ENCODE results near the gene SLBP.
A peak's percentile ranks its signal among the peaks of the same experiment; 100 is the strongest.

Gene SLBP

DNA sequence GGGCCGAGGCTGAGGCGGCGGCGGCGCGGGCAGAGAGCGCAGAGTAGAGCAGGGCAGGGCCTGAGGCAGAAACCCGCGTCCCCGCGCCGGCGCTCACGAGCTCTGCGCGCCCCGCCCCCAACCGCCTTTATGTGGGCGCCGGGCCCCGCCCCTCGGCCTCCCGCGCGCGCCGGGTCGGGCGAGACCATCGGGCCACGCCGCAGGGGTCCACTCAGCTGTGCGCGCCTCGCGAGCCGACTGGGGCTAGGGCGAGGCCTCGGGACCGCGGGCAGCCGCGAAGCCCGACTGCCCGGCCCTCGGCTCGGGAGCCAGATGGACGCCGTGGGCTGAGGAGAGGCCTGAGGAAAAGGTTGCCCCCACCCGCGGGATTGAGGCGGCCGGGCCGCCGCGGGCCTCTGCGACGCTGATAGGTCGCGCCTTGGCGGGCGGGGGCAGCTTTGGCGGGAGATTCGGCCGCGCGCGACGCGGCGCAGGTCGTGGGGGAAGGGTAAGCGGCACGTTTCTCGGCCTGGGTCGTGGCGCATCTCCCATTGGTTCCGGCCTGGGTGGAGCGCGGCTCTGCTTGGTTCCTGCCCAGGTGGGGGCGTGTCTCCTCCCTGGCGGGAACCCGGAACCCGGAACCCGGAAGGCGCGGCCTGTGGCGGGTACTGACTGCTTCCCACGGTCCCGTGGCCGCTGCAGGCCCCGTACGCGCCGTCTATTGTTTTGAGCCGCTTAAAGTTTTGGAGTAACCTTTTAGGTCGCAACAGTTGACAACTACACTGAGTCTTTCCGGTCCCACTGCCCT lies at the start of gene SLBP:
TSS of gene SLBP (minus strand) at position 104 of the 787 bp plus-strand sequence. CDS start 131 bp downstream, outside the sequence.
- peak; percentile 95 for DNase-seq

DNA sequence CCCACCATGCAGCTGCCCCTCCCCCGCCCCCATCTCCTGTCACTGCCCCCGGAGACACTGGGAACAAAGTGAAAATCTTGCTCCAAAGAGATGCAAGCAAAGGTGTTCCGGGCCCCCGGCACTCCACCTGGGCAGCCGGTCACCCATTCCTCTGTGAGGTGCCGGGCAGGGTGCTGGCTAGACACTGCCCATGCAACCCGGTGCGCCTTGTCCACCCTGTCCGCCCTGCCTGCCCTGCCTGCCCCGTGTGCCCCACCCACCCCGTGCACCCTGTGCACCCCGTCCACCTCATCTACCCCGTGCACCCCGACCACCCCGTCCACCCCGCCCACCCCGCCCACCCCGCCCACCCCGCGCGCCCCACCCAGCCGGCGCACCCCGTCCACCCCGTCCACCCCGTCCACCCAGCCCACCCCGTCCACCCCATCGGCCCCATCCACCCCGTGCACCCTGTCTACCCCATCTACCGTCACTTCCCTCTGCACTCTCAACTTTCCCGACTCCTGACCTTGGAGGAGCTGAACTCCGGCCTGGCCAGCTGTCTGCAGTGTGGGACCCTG lies 49.1 kb upstream of the SLBP start:
- DNase-seq, result no peak

DNA sequence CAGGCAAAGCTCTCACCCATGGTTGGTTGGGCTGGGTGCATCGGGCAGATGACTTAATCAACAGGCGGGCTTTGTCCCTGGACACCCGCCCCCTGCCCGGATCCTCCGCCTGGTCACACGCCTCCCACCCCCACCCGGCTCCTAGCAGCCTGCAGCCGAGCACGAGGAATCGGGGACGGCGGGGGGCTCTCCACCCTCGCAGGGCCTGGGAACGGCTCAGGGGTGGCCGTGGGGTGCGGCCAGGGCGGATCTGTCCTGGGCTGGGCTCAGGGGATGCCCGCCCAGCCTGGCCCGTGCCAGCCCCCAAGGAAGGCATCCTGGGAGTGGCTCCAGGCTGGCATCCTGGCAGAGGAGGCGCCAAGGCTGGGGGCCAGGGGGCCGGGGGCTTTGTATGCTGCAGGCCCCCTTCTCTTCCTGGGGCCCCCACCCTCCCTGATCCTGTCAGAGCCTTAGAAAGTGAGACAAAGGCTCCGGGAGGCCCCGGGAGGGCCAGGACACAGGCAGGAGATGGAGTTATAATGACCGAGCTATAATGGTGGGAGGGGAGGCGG lies 48.5 kb upstream of the SLBP start:
- DNase-seq, result no peak

DNA sequence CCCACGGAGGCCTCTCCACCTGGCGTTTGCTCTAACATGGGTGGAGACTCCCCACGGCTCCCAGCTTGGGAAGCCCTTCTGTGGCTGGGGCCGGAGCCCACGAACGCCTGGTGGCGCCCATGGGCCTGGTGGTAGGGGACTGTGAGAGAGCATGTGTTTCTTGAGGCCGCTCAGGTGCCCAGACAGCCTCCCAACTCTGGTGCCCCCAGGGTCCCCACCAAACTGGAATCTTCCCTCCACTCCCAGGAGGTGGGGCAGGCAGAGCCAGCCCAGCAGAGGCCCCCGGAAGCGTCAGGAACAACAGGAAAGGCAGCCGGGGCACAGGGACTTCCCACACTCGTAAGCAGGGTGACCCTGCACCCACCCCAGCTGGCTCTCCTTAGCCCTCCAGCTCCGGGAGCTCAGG lies 47.7 kb upstream of the SLBP start:
- DNase-seq, result no peak

DNA sequence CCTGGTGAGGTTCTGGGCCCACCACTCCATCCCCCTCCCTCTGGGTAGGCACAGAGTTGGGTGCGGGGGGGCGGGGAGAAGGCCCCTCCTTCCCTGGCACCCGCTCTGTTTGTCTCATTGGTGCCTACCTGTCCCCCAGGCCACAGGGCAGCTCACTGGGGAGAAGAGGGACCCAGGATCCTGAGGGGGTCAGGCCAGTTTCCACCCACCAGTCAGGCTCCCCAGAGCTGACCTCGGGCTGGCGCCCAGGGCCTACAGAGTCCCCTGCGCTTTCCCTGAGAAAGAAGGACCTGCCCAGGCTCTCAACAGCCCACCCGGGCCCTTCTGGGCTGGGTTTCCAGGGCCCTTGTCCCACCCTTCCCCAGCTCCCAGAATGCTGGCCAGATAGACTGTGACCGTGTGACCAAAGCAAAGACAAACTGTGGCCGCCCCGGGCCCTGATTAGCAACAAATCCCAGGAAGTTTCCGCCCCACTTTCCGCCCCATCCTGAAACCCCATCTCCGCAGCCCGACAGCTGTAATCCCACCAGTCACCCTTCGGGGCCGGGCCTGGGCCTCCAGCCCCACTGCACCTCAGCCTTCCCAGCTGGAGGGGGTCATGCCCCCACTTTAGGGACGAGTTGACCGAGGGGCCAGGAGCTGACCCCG lies 47.2 kb upstream of the SLBP start:
- DNase-seq, result no peak

DNA sequence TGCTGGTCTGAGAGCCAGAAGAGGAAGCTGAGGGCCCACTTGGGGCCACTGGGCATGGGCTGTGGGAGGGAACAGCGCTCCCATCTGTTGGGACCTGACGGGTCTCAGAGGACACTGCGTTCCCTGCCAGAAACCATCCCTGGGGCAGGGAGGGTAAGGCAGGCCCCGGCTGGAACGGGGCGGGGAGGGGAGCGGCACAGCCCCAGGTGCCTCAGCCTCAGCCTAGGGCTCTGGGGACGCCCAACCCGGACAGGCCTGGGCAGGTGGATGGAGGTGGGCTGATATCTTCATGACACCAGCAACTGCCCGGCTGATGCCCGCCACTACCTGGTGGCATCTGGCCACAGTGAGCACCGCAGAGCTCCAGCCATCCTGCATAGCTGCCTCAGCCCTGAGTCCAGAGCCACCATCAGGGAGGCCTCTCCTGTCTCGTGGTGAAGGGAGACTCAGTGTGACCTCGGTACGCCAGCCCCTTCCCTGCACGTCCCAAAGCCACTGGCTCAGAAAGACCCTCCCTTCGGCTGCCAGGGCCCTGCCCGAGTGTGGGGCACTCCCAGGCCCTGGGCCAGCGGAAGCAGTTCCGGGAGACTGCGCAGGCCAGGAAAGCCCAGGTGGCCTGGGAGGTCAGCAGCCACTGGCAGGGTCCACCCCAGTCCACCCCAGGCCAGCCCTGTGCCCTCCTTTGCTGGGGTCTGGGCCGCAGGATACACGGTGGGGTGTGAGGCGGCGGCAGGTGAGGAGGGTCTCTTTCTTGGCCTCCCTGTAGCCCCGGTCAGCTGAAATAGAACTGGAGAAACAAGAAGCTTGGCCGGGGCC lies 46.4 kb upstream of the SLBP start:
- no peak for DNase-seq

DNA sequence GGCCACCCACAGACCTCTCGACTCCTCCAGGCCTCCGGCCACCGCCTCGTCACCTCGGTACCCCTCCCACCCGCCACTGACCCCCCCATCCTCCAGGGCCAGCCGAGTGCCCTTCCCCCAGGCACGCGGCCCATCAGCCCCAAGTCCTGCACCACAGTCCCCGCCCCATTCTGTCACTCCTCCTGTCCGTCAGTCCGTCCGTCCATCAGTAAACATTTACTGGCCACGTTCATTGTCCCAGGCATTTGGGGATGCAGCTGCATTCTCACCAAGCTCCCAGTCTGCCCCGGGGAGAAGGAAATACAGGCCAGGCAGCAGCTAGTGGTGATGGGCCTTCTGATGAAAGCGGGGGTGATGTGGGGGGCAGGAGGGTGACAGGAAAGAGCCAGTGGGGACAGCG lies 45.7 kb upstream of the SLBP start:
- no peak for DNase-seq

DNA sequence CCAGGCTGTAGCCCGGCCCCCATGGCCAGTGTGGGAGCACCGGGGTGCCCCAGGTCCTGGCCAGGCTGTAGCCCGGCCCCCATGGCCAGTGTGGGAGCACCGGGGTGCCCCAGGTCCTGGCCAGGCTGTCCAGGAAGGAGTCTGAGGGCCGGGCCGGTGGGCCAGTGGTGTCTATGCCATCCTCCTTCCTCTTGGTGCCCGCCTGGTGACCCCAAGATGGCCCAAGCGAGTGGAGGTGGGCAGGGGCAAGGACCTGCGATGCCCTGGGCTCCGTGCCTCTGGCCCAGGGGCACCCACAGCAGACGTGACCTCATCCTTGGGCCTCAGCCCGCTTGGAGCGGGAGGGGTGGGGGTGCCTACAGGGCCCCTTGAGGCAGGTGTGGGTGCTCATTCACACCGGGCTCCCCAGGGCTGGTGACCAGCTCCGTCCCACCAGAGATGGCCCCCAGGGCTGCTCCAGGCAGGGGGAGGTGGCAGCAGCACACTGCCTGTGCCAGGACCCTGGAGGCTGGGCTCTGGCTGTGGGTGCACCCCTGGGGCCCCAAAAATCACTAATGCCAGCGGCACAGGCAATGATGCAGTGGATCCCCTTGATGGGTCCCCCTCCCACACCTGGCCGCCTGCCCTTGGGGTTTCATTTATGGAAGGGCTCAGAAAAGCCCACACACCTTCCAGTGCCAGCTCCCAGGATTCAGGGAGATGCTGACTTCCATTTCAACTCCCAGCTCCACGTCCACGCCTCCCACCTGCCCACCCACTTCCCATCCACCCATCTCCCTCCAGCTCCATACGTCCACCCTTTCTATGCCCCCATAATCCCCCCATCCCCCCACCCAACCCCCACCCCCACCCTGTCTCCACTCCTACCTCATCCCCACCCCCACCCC lies 45.0 kb upstream of the SLBP start:
- no peak for DNase-seq

DNA sequence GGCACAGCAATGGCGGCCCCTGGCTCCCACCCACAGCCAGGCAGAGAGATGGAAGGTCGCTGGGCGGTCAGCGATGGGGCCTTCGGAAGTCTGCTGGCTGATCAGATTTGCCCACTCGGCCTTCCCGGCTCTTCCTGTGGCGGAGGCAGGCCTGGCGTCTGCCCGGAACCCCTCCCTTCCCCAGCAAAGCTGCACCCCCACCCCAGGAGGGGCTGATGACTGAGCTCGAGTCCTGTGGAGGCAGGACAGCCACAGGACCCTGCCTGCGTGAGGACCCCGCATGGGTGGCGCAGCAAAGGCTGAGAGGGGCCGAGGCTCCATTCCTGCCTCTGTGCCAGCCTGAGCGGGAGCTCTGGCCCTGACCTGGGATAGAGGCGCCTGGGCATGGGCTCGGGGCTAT lies 44.0 kb upstream of the SLBP start:
- no peak for DNase-seq

DNA sequence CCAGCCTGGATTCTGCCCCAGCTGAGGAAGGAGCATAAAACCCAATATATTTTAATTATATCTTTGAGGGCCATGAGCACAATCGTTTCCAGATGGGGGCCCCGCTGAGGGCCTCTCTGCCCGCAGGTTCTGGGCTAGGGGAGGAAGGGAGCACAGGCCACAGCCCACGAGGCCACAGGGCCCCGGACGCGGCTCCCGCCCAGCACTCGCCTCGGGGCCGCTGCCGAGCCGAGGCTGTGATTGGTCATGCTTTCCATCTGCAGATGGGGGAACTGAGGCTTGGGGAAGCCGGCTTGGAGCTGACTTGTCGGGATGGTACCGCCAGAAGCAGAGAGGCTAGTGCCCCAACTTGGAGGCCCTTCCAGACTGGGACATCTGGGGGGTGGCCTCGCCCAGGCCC lies 43.2 kb upstream of the SLBP start:
- DNase-seq, result no peak

DNA sequence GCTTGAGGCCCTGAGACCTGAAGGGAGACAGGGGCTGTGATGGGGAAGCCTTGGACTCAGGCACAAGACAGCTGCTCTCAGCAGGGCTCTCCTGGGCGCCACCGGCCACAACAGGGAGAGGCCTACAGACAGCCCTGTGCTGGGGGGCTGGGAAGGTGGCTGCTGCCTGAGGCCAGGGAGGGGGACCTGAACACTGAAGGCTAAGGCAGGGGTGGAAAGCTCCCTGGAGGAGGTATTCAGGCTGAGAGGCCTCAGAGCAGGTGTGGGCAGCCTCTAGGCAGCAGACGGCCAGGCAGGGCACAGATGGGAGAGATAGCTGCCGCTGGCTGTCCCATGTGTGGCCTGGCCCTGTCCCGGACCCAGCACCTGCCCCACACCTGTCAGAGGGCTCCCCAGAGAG lies 42.2 kb upstream of the SLBP start:
- DNase-seq, result no peak

DNA sequence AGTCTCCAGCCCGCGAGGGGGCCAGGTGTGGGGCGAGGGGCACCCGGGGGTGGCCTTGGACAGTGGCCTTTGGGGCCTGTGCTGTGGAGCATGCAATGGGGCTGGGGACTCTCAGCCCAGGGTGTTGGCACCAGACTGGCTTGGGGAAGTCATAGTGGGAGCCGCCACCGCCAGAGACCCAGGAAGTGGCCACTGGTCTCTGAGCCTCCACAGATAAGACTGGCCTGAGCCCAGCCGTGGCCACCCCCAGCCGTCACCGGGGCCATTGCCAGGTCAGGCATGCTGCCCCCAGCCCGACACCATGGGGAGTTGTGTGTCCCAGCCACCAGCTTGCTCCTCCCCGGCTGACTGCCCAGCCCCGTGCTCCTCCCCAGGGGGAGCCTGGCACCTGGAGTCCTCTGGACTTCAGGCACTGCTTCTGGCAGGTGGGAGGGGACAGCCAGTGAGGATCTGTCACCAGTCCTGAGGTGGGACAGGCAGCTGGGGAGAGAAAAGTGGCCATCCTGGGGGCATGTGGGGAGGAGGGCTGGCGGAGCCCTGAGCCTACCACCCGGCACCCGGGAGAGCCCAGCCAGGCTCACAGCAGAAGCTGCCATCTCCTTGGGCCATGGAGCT lies 41.7 kb upstream of the SLBP start:
- DNase-seq, result no peak

DNA sequence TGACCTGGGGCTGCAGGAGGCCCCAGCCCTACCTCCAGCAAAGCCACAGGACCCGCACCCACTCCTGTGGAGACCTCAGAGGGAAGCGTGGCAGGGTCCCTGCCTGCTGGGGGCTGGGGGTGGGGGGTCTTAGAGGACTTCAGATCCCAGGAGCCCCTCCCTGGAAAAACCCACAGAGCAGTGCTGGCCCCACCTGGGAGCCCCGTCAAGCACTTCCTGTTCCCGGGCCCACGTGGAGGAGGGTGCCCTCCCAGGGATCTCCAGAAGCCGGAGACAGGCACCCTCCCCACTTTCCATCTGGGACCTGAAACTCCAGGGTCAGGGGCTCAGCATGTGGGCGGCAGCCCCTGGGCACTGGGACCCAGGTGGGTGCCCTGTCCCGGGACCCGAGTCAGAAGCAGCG lies 41.2 kb upstream of the SLBP start:
- no peak for DNase-seq

DNA sequence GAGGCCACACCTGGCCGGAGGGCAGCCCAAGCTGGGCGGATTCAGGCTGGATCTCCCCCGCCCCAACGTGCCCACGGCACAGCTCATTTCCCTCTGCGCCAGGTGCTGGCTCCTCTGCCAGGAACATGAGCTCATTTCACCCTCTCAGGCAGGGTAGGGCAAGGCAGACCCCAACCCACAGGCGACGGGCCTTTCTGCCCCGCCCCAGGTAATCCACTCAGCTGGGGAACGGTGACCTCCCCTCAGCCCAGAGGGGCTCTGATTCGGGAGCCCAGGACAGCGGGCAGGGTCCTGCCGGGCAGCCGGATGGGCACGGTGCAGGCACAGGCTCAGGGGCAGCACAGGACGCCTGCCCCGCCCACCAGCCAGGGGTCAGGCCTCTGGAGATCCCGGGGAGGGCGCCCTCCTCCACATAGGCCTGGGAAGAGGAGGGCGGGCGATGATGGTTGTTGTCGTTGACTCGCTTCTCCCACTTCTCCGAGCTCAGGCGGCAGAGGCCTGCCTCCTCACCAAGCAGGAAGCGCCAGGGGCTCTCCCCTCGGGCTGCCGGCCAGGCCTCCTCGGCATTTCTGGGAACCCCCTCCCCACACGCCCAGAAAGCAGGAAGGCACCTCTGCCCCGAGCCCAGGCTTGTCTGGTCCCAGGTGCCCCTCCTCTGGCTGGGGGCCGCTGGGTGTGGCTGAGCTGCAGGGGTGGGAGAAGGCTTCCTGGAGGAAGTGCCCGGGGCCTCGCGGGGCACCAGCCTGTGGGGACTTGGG lies 40.3 kb upstream of the SLBP start:
- DNase-seq, result no peak

DNA sequence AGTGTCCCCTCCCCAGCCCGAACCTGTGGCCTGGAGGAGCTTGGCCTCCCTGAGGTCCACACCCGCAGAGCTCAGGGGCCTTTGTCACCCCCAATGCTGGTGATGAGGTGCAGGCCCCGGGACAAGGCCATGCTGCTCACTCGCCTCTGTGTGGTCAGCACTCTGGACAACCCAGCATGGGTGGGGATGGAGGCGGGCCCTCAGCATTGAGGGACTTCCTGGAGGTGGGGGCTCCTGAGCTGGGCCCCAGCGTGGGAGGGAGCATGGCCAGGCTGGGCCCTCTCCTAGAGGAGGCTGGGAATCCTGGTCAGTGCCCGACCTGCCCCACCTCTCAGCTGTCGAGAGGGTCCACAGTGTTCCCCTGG lies 39.8 kb upstream of the SLBP start:
- DNase-seq, result no peak

DNA sequence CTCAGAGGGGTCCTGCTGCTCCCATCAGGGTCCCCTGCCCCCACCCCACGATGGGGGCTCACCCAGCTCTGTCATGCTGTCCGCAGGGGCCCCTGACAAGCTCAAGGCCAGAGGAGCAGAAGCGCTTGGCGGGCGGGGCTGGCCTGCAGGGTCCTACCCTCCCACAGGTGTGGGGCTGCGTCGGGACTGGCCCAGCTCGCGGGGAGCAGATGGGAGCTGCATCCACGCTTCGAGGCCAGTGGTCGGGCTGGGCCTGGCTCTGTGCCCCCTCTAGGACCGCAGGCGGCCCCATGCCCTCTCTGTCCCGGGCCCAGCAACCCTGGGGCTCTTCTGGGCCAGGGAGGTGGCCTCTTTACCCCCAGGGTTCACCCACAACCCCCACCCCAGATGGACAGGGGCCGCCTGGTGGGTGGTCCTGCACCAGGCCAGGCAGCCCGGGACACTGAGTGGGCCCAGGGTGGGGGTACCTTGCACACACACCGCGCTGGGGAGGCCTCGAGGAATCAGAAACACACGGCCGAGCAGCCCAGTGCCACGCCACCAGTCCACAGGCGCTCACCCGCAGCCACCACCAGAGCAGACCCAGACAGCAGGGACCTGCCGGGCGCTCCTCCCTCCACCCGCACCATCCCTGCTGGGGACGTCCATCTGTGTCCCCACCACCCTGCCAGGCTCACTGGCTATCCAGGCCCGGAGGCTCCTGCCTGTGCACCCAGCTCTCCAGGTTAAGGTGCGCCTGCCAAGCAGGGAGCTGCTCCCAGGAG lies 39.2 kb upstream of the SLBP start:
- no peak for DNase-seq

DNA sequence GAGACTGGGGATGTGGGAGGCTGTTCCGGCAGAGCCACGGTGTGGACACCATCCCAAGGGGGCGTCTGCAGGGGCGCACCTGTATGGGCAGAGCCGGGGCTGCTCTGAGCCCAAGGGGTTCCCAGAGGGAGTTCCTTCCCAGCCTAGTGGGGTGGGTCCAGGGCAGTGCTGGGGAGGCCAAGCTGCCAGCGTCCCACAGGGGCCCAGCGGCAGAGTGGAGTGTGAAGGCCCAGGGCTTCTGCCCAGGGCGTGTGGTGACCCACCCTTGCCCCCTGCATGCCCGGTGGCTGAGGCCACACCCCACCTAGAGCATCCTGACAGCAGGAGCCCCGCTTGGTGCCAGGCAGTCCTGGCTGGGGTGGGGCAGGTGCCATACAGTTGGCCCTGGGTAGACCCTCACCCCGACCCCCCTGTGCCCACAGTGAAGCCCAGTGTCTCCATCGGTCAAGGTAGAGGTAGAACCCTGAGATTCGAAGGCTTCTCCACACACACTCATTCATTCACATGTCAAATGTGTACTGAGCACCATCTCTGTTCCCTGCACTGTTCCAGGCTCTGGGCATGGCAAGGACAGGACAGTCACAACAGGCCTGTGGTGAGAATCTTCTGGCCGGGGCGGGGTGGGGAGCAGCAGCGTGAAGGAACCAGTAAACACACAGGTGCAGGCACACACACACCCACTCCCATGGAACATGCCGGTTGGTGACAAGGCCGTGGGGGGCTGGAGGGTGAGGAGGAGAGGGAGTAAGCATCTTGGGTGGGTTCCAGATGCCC lies 38.4 kb upstream of the SLBP start:
- DNase-seq, result no peak

DNA sequence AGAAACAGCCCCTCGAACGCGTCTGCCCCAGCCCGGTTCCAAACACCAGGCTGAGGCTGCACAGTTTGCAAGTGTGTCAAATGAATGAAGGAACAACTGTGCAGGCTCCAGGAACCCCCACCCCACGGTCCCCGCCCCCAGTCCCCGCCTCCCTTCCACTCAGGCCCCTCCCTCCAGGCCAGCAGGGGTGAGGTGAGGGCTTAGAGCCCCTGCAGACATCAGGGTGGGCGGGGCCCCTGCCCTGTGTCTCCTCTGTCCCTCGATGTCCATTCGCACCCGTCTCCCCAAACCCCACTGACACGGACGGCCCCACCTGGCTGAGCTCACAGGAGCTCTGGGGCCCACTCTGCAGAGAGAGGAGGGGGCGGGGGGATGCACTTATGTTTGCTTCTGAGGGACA lies 37.7 kb upstream of the SLBP start:
- DNase-seq, result no peak

DNA sequence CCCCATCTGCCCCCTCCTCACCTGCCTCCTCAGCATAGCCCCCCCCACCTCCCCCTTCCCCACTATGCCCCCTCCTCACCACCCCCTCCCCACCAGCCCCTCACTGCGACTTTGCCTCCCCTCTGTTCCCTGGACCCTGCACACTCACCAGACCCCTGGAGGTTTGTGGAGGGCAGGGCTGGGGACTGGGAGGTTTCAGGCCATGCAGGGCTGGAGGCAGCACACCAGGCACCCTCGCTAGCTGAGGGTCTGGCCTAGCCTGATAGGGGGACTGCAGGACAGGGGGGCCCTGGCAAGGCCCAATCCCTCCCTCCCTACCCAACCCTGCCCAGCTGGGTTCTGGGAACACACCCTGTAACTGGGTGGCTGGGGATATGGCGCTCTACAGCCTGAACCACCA lies 37.3 kb upstream of the SLBP start:
- no peak for DNase-seq

Measured in kidney glomerular epithelial cell (primary cell).